SK-N-SH (cell line): ENCODE results near the gene MEGF8. TPM values are rescaled to one million over a fixed set of nuclear protein-coding genes. Genes with fewer than 3 reads are reported as not detected.

ENCODE experiments used
- CTCF ChIA-PET: fragments of 300-600, 350-600 bp; formaldehyde crosslinking; extraction: SDS; loops from one replicate; lab custom pipeline; 2021; lab: Yijun Ruan, JAX
- POLR2A ChIA-PET: fragments of 350-600 bp; sonication (Branson Sonifier 250); formaldehyde crosslinking; extraction: SDS; loops from one replicate; lab custom pipeline; 2020; ENCODE audit warnings: antibody characterized with exemption, inconsistent platforms; lab: Yijun Ruan, JAX
- DNase-seq: peaks from one replicate; pipeline ENCODE4 v3.0.0; 2012
- H2AFZ ChIP-seq: fragments of 200-600 bp; sonication (generic); 2 replicates; pipeline ENCODE4 v1.8.1; 2016; ENCODE audit warnings: antibody characterized with exemption, mild to moderate bottlenecking, low read depth
- H3F3A ChIP-seq: fragments of 200-600 bp; sonication (generic); replicated peaks from 2 replicates; pipeline ENCODE3; 2016; ENCODE audit warnings: antibody characterized with exemption, mild to moderate bottlenecking; ENCODE audit not compliant: insufficient read depth
- H3K27ac ChIP-seq, 2 experiments: fragments of 200-500 bp in 1 of 2; fragments of 200-600 bp in 1 of 2; sonication (Bioruptor generic) in 1 of 2; sonication (generic), shearing (Covaris generic) in 1 of 2; 2 replicates each; pipeline versions ENCODE4 v1.5.1 to v1.6.1; 2014 to 2016; ENCODE audit warnings: low read depth in 2 of 2, inconsistent platforms in 1 of 2, low read length in 1 of 2, mild to moderate bottlenecking in 1 of 2, mixed read lengths in 1 of 2
- H3K27me3 ChIP-seq: fragments of 200-600 bp; sonication (generic), shearing (Covaris generic); 2 replicates; pipeline ENCODE4 v1.6.1; 2016; ENCODE audit warnings: mixed run types; ENCODE audit not compliant: insufficient read depth
- H3K36me3 ChIP-seq, 2 experiments: fragments of 200-500 bp in 1 of 2; fragments of 200-600 bp in 1 of 2; sonication (Bioruptor generic) in 1 of 2; sonication (generic) in 1 of 2; replicated peaks in 1 of 2; 2 replicates each; pipeline versions ENCODE3 to v1.5.1; 2014 to 2016; ENCODE audit warnings: low read length in 1 of 2, mild to moderate bottlenecking in 1 of 2; ENCODE audit not compliant: insufficient read depth in 2 of 2, control insufficient read depth in 1 of 2
- H3K4me1 ChIP-seq, 2 experiments: fragments of 200-500 bp in 1 of 2; fragments of 200-600 bp in 1 of 2; sonication (Bioruptor generic) in 1 of 2; sonication (generic), shearing (Covaris generic) in 1 of 2; 2 replicates each; pipeline versions ENCODE4 v1.5.1 to v1.6.1; 2014 to 2016; ENCODE audit warnings: low read depth in 1 of 2, low read length in 1 of 2, mixed run types in 1 of 2; ENCODE audit not compliant: insufficient read depth in 2 of 2, control insufficient read depth in 1 of 2
- H3K4me2 ChIP-seq: fragments of 200-600 bp; sonication (generic), shearing (Covaris generic); 2 replicates; pipeline ENCODE4 v1.6.1; 2017; ENCODE audit warnings: mixed run types
- H3K4me3 ChIP-seq, 2 experiments: fragments of 200-500 bp in 1 of 2; fragments of 200-600 bp in 1 of 2; sonication (Bioruptor generic) in 1 of 2; sonication (generic), shearing (Covaris generic) in 1 of 2; 2 replicates each; pipeline versions ENCODE4 v1.5.1 to v1.8.1; 2014 to 2016; ENCODE audit warnings: low read depth in 2 of 2, inconsistent platforms in 1 of 2, low read length in 1 of 2, mild to moderate bottlenecking in 1 of 2, mixed read lengths in 1 of 2, moderate library complexity in 1 of 2
- H3K79me2 ChIP-seq: fragments of 200-600 bp; sonication (generic); 2 replicates; pipeline ENCODE4 v1.8.1; 2017; ENCODE audit warnings: mild to moderate bottlenecking; ENCODE audit not compliant: insufficient read depth
- H3K9ac ChIP-seq: fragments of 200-600 bp; sonication (generic); 2 replicates; pipeline ENCODE4 v1.6.1; 2017; ENCODE audit warnings: mixed run types
- H3K9me2 ChIP-seq: fragments of 200-600 bp; sonication (generic); 2 replicates; pipeline ENCODE4 v1.6.1; 2017; ENCODE audit warnings: mixed run types
- H3K9me3 ChIP-seq: fragments of 200-600 bp; sonication (generic); 2 replicates; pipeline ENCODE4 v1.6.1; 2017; ENCODE audit warnings: mixed run types, mild to moderate bottlenecking, moderate library complexity
- H4K20me1 ChIP-seq: fragments of 200-600 bp; sonication (generic); 2 replicates; pipeline ENCODE4 v1.6.1; 2017; ENCODE audit warnings: mild to moderate bottlenecking, mixed run types; ENCODE audit not compliant: insufficient read depth
- FOSL2 ChIP-seq: IDR thresholded peaks from 2 replicates; pipeline ENCODE4 v1.4.0; 2012; ENCODE audit warnings: low read depth, mild to moderate bottlenecking, moderate library complexity, borderline replicate concordance
- FOXJ3 ChIP-seq: sonication (generic); formaldehyde crosslinking; IDR thresholded peaks from 2 replicates; pipeline ENCODE4 v1.5.1; 2020; ENCODE audit warnings: mild to moderate bottlenecking, missing genetic modification reagents
- GATA2 ChIP-seq: sonication (generic); formaldehyde crosslinking; IDR thresholded peaks from 2 replicates; pipeline ENCODE4 v1.5.0; 2020; ENCODE audit warnings: mild to moderate bottlenecking, missing genetic modification reagents
- IRF3 ChIP-seq: fragments of 150-350 bp; IDR thresholded peaks from 2 replicates; pipeline ENCODE4 v1.6.1; 2016; ENCODE audit warnings: mild to moderate bottlenecking, low read depth, low read length
- MXI1 ChIP-seq: IDR thresholded peaks from 2 replicates; pipeline ENCODE4 v1.6.1; 2012; ENCODE audit warnings: mild to moderate bottlenecking, low read depth, low read length, improper control_type of control experiment
- NRF1 ChIP-seq: IDR thresholded peaks from 2 replicates; pipeline ENCODE4 v1.6.1; 2012; ENCODE audit warnings: low read depth, mild to moderate bottlenecking, low read length
- PBX3 ChIP-seq: IDR thresholded peaks from 2 replicates; pipeline ENCODE4; 2012
- RAD21 ChIP-seq: IDR thresholded peaks from 2 replicates; pipeline ENCODE4 v1.6.1; 2012; ENCODE audit warnings: mild to moderate bottlenecking, low read length
- REST ChIP-seq: IDR thresholded peaks from 2 replicates; pipeline ENCODE4 v1.6.1; 2012; ENCODE audit warnings: mild to moderate bottlenecking, low read depth, low read length, moderate library complexity
- SIN3A ChIP-seq: IDR thresholded peaks from 2 replicates; pipeline ENCODE4 v1.6.1; 2012; ENCODE audit warnings: low read depth, mild to moderate bottlenecking, low read length, moderate library complexity, borderline replicate concordance
- TCF12 ChIP-seq: IDR thresholded peaks from 2 replicates; pipeline ENCODE4 v1.4.0; 2012
- YY1 ChIP-seq: IDR thresholded peaks from 2 replicates; pipeline ENCODE4 v1.4.0; 2012; ENCODE audit warnings: low read depth, mild to moderate bottlenecking
- WGBS: methylation state at CpG from one replicate; pipeline ENCODE4 v1.1.6; 2017; ENCODE audit warnings: low lambda C conversion rate; 5-methylcytosine and 5-hydroxymethylcytosine counted together
- polyA plus RNA-seq, 3 experiments: library from polyadenylated mRNA; depleted of rRNA; stranded (reverse); fragments of >200 nt; gene quantifications; 2 replicates each; pipeline ENCODE4 v1.2.3, GENCODE V29; 2012

MEGF8 gene
- polyA plus RNA-seq, 1 of the 3 experiments (the other 2 are of a cell fraction): 19.1 TPM

DNA sequence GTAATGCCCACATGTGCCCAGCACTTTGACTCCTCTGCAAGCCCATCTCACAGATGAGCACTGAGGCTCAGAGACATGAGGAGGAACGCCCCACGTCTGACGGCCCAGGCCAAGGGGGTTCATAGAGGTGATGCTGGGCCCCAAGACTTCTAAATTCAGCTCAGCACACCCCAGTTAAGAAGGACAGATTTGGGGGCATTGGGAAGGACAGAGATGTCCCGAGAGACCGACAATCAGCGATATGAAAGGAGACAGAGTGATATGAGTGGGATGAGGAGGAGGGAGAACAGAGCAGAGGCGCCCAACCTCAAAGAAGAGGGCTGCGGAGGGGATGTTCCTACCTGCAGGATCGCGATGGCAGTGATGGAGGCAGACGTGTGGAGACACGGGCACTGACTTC, 64.5 kb downstream of the MEGF8 start, which contains the start of gene CNFN:
TSS of gene CNFN (minus strand) at position 399 of the 400 bp plus-strand sequence. CDS start 1,260 bp downstream, outside the sequence.
- Histone ChIP-seq H3K4me3 (no peak within 1 kb of the TSS), H3K79me2 (no peaks in the 10 kb centered on the region), H3K9me3 (no peaks in the 10 kb centered on the region), H3K4me2 (no peak within 1 kb of the TSS), H3F3A (peaks cover 5% of the 10 kb centered on the region), H4K20me1 (no peaks in the 10 kb centered on the region), H3K9me2 (no peaks in the 10 kb centered on the region), H3K36me3 (no peaks in the 10 kb centered on the region), H2AFZ (no peak within 1 kb of the TSS), H3K9ac (no peak within 1 kb of the TSS), H3K27me3 (no peaks in the 10 kb centered on the region; the same call in none of the 2 replicates), H3K27ac (no peak within 1 kb of the TSS), H3K4me1 (no peaks in the 10 kb centered on the region; a peak in 1 of 4 replicates)
- ChIA-PET CTCF (interaction anchor here (4.2 kb wide), 1 partner anchor 11 kb away, joined by 32 read pairs; no protein-coding TSS in a partner anchor), POLR2A (no interaction called here)
- 46% methylated on average over 12 of the region's 12 CpGs for WGBS
- no peak for DNase-seq
- no peak for TF ChIP-seq FOSL2
- no peak for TF ChIP-seq SIN3A
- no peak for TF ChIP-seq MXI1
- no peak for TF ChIP-seq IRF3
- TF ChIP-seq YY1: no peak
- no peak for TF ChIP-seq FOXJ3 (CRISPR knock-in tag)

GRCh38 chr19:42392165-42392564, 66.7 kb downstream of the MEGF8 start:
- Histone ChIP-seq H2AFZ (no peak overlapping the region), H3K27me3 (no peaks in the 10 kb centered on the region; the same call in none of the 2 replicates), H4K20me1 (no peaks in the 10 kb centered on the region), H3K4me2 (no peak overlapping the region), H3K4me3 (no peak overlapping the region), H3K9ac (no peak overlapping the region), H3K9me2 (no peaks in the 10 kb centered on the region), H3K27ac (no peak overlapping the region), H3K36me3 (no peaks in the 10 kb centered on the region), H3K79me2 (no peaks in the 10 kb centered on the region), H3F3A (no peaks in the 10 kb centered on the region), H3K4me1 (peaks cover 0 to 9% of the 10 kb centered on the region in 2 experiments; a peak in 2 of 4 replicates), H3K9me3 (no peaks in the 10 kb centered on the region)
- WGBS: 67% methylated on average over 4 of the region's 4 CpGs
- DNase-seq: no peak
- ChIA-PET POLR2A (no interaction called here), CTCF (interaction anchor here (1.7 kb wide), 1 partner anchor 9 kb away, joined by 6 read pairs; no protein-coding TSS in a partner anchor)
- TF ChIP-seq TCF12: no peak
- no peak for TF ChIP-seq RAD21
- TF ChIP-seq FOXJ3 (CRISPR knock-in tag): no peak
- TF ChIP-seq MXI1: no peak
- TF ChIP-seq GATA2 (CRISPR knock-in tag): no peak
- TF ChIP-seq NRF1: no peak
- no peak for TF ChIP-seq PBX3
- TF ChIP-seq REST: no peak
